ENCODE data around the gene EEF1G. TPM values are rescaled to one million over a fixed set of nuclear protein-coding genes. Genes with fewer than 3 reads are reported as not detected.

EEF1G gene
- total RNA-seq, 2 donors from 2014 or later, result 707 to 1,175 TPM

DNA sequence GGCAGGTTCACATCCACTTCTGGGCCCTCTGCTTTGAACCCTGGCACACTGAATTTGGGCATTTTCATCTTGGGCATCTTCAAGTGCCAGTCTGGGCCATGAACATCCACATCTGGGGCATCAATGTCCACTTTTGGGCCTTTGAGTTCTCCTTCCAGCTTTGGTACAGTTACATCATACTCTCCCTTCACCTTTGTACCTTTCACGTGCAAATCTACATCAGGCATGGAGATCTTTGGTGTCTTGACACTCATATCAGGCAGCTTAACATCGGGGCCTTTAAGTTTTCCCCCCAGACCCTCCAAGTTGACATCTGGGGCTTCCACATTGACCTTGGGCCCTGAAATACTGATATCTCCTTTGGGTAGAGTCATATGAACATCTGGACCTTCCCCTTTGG is 41.6 kb downstream of the EEF1G start:
- H3K4me1 ChIP-seq, result peaks cover 0 to 14% of the 10 kb centered on the region in 2 donors
- no peaks in the 10 kb centered on the region for H3K9me3 ChIP-seq
- no peaks in the 10 kb centered on the region for H3K27me3 ChIP-seq
- no peak overlapping the region for H3K4me3 ChIP-seq
- H3K27ac ChIP-seq, result no peak overlapping the region
- no peak for DNase-seq (ENCODE audit: low spot score)
- H3K36me3 ChIP-seq, result peaks cover 96% of the 10 kb centered on the region
- TF ChIP-seq, protein P1, sequence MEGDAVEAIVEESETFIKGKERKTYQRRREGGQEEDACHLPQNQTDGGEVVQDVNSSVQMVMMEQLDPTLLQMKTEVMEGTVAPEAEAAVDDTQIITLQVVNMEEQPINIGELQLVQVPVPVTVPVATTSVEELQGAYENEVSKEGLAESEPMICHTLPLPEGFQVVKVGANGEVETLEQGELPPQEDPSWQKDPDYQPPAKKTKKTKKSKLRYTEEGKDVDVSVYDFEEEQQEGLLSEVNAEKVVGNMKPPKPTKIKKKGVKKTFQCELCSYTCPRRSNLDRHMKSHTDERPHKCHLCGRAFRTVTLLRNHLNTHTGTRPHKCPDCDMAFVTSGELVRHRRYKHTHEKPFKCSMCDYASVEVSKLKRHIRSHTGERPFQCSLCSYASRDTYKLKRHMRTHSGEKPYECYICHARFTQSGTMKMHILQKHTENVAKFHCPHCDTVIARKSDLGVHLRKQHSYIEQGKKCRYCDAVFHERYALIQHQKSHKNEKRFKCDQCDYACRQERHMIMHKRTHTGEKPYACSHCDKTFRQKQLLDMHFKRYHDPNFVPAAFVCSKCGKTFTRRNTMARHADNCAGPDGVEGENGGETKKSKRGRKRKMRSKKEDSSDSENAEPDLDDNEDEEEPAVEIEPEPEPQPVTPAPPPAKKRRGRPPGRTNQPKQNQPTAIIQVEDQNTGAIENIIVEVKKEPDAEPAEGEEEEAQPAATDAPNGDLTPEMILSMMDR (IDR thresholded peaks at IDR 0.05), result no peak

DNA sequence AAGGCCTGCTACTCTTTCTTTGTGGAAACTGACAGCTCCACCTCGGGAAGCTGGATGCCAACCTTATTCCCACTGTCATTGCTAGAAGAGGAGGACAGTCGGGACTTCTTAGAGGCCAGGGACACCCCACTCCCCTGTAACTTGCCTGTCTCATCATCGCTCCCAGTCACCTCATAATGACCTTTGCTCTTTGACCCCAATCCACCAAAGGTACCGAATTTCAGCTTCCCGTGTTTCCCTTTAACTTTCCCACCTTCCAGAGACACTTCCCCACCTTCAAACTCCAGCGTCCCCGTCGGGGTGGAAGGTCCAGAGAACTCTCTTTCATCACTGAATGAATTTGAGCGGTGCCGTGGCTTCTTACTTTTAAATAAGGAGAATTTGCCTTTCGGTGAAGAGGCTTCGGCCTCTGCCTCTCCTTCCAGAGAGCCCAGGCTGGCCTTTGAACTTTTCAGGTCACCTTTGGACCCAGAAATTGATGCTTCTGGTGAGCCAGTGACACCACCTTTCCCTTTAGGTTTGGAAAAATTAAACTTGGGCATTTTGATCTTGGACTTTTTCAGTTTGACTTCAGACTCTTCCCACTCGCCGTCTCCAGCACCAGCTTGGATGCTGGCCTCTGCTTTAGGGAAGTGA is 56.8 kb downstream of the EEF1G start:
- TF ChIP-seq, protein P1 (IDR thresholded peaks at IDR 0.05), result no peak
- H3K27me3 ChIP-seq, result no peaks in the 10 kb centered on the region
- no peaks in the 10 kb centered on the region for H3K9me3 ChIP-seq
- H3K36me3 ChIP-seq, result peaks cover 76% of the 10 kb centered on the region
- H3K27ac ChIP-seq, result no peak overlapping the region
- no peaks in the 10 kb centered on the region for H3K4me1 ChIP-seq
- no peak overlapping the region for H3K4me3 ChIP-seq
- no peak for DNase-seq (ENCODE audit: low spot score)

DNA sequence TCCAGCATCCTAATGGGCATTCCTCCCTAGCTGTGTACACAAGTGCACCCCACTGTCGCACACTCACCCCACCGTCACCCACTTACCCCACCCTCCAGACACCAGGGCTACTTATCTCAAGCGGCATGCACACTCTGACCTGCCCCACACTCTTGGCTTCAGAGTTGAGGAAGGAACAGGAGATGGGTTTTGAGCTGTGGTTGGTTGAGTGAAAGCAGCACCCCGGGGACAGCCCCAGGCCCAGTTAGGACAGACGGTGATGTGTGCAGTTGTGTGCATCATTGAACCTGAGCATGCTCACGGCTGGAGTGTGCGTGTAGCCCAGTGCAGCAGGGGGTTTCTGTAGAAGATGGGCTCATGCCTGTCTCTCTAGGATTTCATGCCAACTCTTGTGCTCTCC is 59.5 kb downstream of the EEF1G start:
- H3K4me3 ChIP-seq, result no peak overlapping the region
- TF ChIP-seq, protein P1 (IDR thresholded peaks at IDR 0.05), result no peak
- H3K9me3 ChIP-seq, result no peaks in the 10 kb centered on the region
- DNase-seq (ENCODE audit: low spot score), result no peak
- H3K27ac ChIP-seq, result no peak overlapping the region
- peaks cover 49% of the 10 kb centered on the region for H3K36me3 ChIP-seq
- peaks cover 0 to 5% of the 10 kb centered on the region in 2 donors for H3K4me1 ChIP-seq
- no peaks in the 10 kb centered on the region for H3K27me3 ChIP-seq

DNA sequence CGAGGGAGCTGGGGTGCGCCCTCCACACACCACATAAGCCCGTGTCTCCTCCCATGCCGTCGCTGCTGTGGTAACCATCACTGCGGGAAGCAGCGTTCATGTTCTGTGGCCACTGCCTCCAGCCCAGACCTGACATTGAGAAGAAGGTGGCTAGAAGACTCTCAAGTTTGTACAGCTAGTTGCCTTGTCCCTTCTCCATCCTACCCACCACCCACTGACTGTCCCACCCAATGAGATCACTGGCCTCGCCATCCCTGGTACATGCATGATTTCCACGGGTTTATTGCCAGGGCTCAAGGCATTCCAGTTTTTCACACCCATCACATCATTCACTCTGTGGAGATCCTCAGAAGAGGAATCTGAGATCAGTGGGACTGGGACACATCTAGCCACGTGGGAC is 60.1 kb downstream of the EEF1G start:
- no peak for DNase-seq (ENCODE audit: low spot score)
- H3K36me3 ChIP-seq, result peaks cover 44% of the 10 kb centered on the region
- H3K9me3 ChIP-seq, result no peaks in the 10 kb centered on the region
- H3K27ac ChIP-seq, result no peak overlapping the region
- TF ChIP-seq, protein P1 (IDR thresholded peaks at IDR 0.05), result no peak
- H3K27me3 ChIP-seq, result no peaks in the 10 kb centered on the region
- H3K4me3 ChIP-seq, result no peak overlapping the region
- peaks cover 0 to 10% of the 10 kb centered on the region in 2 donors for H3K4me1 ChIP-seq

DNA sequence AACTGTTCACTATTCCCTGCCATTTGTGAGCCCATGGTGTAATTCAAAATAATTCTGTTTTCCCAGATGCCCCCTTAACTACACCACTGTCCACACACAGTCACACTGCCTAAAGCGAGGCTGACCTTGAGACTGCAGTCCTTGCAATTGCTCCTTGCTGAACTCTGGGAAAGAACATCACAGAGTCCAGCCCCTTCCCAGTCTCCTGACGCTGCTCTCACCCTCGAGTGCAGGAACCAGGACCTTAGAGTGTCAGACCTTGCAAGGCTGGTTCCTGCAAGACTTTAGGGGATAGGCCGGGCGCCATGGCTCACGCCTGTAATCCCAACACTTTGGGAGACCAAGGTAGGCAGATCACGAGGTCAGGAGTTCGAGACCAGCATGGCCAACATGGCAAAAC is 60.7 kb downstream of the EEF1G start:
- Histone ChIP-seq H3K36me3 (peaks cover 37% of the 10 kb centered on the region), H3K27ac (no peak overlapping the region), H3K27me3 (no peaks in the 10 kb centered on the region), H3K4me3 (no peak overlapping the region), H3K9me3 (no peaks in the 10 kb centered on the region), H3K4me1 (peaks cover 0 to 17% of the 10 kb centered on the region in 2 donors)
- no peak for DNase-seq (ENCODE audit: low spot score)
- TF ChIP-seq, protein P1 (IDR thresholded peaks at IDR 0.05), result no peak

Small RNA genes within 50 kb of the gene (microRNA-seq; reads per million reads assigned to microRNA genes)
- gene MIR6747 (ENCODE audit: borderline number of aligned reads in 2 of 2, borderline replicate concordance in 1 of 2), result 0.71 to 2.1 reads per million in 2 donors

Other genes with a start within 250 kb of the EEF1G start
- gene ASRGL1, start 236.4 kb downstream of the EEF1G start, total RNA-seq, result 1 to 10 TPM in 1 of 2 donors, under 1 TPM in 1; 0.74 to 7.0 TPM
- not detected for gene SCGB1A1, start 154.9 kb downstream of the EEF1G start, total RNA-seq
- gene AHNAK, start 27.1 kb downstream of the EEF1G start, total RNA-seq, result 100 to 1,000 TPM; 270 to 441 TPM
- gene TUT1, start 17.6 kb upstream of the EEF1G start, total RNA-seq, result 1 to 10 TPM; 5.4 to 5.7 TPM
- 10 to 100 TPM; 30.0 to 40.5 TPM for gene MTA2, start 28.0 kb upstream of the EEF1G start, total RNA-seq
- gene EML3, start 38.9 kb upstream of the EEF1G start, total RNA-seq, result 10 to 100 TPM; 15.8 to 21.3 TPM
- gene ROM1, start 39.4 kb upstream of the EEF1G start, total RNA-seq, result 1 to 10 TPM; 3.2 to 5.3 TPM
- 10 to 100 TPM; 12.7 to 14.0 TPM for gene B3GAT3, start 48.1 kb upstream of the EEF1G start, total RNA-seq
- gene GANAB, start 72.7 kb upstream of the EEF1G start, total RNA-seq, result 10 to 100 TPM; 71.8 to 78.0 TPM
- gene INTS5, start 79.4 kb upstream of the EEF1G start, total RNA-seq, result 10 to 100 TPM; 12.1 to 19.8 TPM
- gene C11orf98, start 91.3 kb upstream of the EEF1G start, total RNA-seq, result 10 to 100 TPM; 40.1 to 44.0 TPM
- 1 to 10 TPM in 1 of 2 donors, under 1 TPM in 1; 0.41 to 3.7 TPM for gene CSKMT, start 91.4 kb upstream of the EEF1G start, total RNA-seq
- gene UQCC3, start 97.8 kb upstream of the EEF1G start, total RNA-seq, result 1 to 10 TPM; 5.0 to 8.7 TPM
- 1 to 10 TPM; 2.3 to 2.4 TPM for gene LBHD1, start 98.4 kb upstream of the EEF1G start, total RNA-seq
- 100 to 1,000 TPM in 1 of 2 donors, 10 to 100 TPM in 1; 77.4 to 116 TPM for gene UBXN1, start 105.2 kb upstream of the EEF1G start, total RNA-seq
- gene LRRN4CL, start 115.6 kb upstream of the EEF1G start, total RNA-seq, result 1 to 10 TPM; 1.5 to 3.0 TPM
- gene BSCL2, start 133.5 kb upstream of the EEF1G start, total RNA-seq, result 10 to 100 TPM; 18.6 to 23.0 TPM
- gene GNG3, start 133.8 kb upstream of the EEF1G start, total RNA-seq, result not detected
- 10 to 100 TPM; 12.2 to 15.6 TPM for gene HNRNPUL2, start 153.6 kb upstream of the EEF1G start, total RNA-seq
- 10 to 100 TPM in 1 of 2 donors, 1 to 10 TPM in 1; 9.6 to 11.4 TPM for gene TTC9C, start 154.6 kb upstream of the EEF1G start, total RNA-seq
- gene ZBTB3, start 180.3 kb upstream of the EEF1G start, total RNA-seq, result 1 to 10 TPM; 5.1 to 7.8 TPM
- 10 to 100 TPM; 32.9 to 34.8 TPM for gene POLR2G, start 187.7 kb upstream of the EEF1G start, total RNA-seq
- gene TAF6L, start 197.5 kb upstream of the EEF1G start, total RNA-seq, result 1 to 10 TPM; 5.8 to 9.5 TPM
- gene TMEM179B, start 213.5 kb upstream of the EEF1G start, total RNA-seq, result 10 to 100 TPM; 42.5 to 44.8 TPM
- 10 to 100 TPM; 27.7 TPM for gene TMEM223, start 218.1 kb upstream of the EEF1G start, total RNA-seq
- gene NXF1, start 231.5 kb upstream of the EEF1G start, total RNA-seq, result 10 to 100 TPM; 33.9 to 35.9 TPM